Measurements from ENCODE around the gene FITM1.

FITM1 gene

DNA sequence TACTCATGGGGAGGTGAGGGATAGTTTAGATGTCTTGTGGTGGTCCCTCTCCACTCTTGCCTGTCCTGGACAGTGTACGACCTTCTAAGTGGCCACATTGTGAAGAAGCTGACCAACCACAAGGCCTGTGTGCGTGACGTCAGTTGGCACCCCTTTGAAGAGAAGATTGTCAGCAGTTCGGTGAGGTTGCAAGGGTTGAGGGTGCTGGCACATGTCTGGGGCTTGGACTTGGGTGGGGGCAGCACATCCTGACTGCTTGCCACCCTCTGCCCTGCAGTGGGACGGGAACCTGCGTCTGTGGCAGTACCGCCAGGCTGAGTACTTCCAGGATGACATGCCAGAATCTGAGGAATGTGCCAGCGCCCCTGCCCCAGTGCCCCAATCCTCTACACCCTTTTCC, 7.6 kb upstream of the FITM1 start:
- FAIRE-seq = no peak

DNA sequence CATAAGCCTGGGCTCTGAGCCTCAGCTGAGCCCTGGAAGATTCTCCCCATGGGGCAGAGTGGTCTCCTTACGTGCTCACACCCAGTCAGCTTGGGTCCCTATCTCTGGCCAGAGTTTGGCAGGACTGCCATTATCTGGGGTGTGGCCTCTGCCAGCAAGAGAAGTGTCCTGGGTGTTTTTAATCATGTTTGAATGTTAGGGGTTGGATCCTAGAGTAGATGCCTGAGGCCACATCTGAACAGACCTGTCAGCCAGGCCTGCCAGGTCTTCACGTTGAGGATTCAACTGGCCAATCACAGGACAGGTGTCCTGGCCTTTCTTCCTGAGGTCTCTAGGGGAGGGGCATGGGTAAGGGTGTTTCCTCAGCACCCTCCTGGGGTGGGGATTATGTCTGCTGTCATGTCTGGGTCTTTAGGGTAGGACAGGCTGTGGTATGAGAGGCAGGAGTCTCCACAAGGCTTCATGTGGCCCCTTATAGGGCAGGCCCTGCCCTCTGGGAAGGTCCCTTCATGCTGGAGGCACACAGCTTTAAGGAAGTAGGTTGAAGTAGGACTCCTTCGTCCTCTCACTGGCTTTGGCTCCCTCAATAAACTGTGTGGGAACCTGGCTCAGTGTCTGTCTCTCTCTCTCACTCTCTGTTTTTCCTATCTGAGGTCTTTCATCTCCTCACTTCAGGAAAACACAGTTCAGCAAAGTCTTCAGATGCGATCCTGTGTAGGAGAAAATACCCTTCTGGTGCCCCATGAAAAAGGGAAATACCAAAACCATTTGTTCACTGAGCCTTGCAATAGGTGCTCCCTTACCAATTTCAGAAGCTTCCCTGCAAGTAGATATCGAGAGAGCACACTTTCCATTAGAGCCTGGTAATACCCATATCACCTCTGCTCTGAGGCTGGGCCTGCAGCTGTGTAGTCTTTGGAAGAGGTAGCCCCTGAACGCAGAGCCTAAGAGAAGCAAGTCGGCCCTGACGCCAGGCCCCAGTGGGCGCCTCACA, 6.7 kb upstream of the FITM1 start:
- FAIRE-seq = no peak

DNA sequence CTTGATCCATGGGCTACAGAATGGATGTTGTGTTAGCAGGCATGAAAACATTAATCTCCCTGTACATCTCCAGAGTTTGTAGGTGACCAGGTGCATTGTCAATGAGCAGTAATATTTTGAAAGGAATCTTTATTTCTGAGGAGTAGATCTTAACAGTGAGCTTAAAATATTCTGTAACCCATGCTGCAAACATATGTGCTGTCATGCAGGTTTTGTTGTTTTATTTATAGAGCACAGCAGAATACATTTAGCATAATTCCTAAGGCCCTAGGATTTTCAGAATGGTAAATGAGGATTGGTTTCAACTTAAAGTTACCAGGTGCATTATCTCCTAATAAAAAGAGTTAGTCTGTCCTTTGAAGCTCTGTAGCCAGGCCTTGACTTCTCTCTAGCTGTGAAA, 3.5 kb upstream of the FITM1 start:
- no peak for FAIRE-seq

DNA sequence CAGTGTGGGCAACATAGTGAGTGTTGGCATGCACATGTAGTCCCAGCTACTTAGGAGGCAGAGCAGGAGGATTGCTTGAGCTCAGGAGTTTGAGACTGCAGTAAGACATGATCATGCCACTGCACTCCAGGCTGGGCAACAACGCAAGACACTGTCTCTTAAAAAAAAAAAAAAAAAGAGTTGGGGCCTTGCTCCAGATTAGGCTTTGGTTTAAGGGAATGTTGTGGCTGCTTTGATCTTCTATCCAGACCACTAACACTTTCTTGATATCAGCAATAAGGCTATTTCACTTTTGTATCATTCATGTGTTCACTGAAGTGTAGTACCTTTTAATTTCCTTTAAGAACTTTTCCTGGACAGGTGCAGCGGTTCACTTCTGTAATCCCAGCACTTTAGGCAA, 2.8 kb upstream of the FITM1 start:
- no peak for FAIRE-seq

DNA sequence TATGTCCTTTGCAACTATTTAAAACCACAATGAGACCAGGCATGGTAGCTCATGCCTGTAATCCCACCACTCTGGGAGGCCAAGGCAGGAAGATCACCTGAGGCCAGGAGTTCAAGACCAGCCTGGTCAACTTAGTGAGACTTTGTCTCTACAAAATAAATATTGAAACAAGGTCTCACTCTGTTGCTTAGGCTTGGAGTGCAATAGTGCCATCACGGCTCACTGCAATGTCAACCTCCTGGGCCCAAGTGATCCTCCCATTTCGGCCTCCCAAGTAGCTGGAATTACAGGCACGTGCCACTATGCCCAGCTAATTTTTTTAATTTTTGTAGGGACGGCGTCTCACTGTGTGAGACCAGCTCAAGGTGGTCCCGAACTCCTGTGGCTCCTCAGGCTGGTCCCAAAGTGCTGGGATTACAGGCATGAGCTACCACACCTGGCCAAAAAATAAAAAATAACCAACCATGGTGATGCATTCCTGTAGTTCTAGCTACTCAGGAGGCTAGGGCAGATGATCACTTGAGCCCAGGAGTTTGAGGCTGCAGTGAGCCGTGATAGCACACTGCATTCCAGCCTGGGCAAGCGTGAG, 955 bp upstream of the FITM1 start:
- no peak for FAIRE-seq

DNA sequence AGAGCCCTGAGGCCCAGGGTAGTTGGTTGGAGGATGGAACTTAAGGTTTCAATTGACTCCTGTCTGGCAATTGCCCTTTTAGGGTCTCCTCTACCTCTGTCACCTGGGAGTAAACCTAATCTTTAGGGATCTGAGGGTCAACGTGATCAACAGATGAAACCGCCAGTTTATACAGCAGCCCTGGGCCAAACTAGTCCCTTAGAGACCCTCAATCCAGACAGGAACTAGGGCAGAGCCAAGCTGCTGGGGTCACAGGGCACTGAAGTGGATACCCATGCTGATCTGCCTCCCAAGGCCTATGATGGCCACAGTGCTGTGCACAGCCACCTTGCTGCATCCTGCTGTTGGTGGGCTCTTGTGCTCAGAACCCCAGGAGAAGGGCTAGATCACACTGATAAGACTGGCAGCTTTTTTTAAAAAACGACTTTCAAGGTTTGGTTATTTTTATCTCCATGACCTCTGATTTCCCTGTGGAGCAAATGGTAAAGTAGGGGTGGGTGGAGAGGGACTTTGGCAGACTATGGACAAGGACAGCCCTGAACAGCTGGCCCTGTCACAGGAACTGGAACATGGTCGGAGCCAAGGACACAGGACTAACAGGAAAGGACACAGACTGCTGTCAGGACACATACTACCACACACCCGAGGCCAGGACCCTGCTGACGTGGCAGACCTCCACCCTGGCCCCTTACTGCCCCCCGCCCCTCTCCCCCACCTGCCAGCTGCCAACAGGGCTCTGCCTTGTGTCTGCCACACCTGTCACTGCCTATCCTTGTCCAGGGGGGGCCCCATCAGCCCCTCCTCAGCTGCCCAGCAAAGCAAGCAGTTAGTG, 474 bp downstream of the FITM1 start:
- no peak for FAIRE-seq

DNA sequence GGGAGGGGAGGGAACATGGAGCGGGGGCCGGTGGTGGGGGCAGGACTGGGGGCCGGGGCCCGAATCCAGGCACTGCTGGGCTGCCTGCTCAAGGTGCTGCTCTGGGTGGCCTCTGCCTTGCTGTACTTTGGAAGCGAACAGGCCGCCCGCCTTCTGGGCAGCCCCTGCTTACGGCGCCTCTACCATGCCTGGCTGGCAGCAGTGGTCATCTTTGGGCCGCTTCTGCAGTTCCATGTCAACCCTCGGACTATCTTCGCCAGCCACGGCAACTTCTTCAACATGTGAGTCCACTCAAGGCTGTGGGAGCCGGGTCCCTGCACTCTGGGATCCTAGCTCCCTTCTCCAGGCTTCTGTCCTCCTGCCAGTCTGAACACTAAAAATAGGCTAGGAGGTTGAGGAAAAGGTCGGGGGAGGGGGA, 1.1 kb downstream of the FITM1 start:
- no peak for FAIRE-seq

DNA sequence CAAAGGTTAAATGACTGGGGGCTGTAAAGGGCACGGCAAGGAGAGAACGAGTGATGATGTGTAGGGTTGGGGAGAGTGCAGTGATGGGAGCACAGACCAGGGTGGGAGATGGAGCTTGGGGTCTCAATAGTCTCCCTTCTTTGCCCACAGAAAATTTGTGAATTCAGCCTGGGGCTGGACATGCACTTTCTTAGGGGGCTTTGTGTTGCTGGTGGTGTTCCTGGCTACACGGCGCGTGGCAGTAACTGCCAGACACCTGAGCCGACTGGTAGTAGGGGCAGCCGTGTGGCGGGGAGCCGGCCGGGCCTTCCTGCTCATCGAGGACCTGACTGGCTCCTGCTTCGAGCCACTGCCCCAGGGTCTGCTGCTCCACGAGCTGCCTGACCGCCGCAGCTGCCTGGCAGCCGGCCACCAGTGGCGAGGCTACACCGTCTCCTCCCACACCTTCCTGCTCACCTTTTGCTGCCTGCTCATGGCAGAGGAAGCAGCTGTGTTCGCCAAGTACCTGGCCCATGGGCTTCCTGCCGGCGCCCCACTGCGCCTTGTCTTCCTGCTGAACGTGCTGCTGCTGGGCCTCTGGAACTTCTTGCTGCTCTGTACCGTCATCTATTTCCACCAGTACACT, 1.7 kb downstream of the FITM1 start:
- no peak for FAIRE-seq

DNA sequence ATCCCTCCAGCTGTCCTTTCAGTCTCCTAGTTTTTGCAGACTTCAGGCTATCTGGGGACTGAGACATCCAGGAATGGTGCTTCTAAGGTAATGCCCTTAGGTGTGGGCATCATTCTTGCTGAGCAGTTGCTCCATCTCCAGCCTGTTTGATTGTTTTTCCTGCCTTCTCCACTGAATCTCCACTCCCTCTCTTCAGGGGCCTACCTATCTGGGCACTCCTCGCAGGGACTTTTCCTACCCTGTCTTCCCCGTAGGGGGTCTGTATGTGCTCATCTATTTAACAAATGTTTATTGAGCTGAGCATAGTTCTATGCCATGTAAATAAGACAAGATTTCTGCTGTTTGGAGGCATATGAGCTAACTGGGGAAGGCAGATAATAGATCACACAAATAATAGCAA, 2.5 kb downstream of the FITM1 start:
- no peak for FAIRE-seq

DNA sequence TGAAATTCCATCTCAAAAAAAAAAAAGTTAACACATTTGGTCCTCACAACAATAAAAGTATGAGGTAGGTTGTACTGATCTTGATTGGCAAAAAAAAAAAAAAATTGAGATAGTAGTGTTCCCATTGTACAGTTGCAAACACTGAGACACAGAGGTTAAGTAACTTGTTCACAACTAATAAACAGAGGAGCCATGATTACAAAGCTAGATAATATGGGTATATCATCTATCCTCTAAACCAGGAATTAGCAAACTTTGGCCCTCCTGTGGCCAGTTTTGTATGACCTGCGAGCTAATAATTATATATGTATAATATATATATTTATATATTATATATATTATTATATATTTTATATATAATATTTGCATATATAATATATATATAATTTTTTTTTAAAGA, 3.3 kb downstream of the FITM1 start:
- no peak for FAIRE-seq

DNA sequence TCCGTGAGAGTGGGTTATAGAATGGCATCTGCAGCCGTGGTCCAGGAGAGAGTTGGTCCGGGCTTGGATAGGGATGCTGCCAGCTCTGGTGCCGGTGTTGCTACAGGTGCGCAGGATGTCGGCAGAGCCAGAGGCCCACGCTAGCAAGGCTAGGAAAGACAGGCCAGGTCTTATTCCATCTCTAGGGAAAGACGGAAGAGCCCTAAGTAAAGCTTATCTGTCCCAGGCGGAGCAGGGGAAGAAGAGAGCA, 5.0 kb downstream of the FITM1 start:
- no peak for FAIRE-seq

DNA sequence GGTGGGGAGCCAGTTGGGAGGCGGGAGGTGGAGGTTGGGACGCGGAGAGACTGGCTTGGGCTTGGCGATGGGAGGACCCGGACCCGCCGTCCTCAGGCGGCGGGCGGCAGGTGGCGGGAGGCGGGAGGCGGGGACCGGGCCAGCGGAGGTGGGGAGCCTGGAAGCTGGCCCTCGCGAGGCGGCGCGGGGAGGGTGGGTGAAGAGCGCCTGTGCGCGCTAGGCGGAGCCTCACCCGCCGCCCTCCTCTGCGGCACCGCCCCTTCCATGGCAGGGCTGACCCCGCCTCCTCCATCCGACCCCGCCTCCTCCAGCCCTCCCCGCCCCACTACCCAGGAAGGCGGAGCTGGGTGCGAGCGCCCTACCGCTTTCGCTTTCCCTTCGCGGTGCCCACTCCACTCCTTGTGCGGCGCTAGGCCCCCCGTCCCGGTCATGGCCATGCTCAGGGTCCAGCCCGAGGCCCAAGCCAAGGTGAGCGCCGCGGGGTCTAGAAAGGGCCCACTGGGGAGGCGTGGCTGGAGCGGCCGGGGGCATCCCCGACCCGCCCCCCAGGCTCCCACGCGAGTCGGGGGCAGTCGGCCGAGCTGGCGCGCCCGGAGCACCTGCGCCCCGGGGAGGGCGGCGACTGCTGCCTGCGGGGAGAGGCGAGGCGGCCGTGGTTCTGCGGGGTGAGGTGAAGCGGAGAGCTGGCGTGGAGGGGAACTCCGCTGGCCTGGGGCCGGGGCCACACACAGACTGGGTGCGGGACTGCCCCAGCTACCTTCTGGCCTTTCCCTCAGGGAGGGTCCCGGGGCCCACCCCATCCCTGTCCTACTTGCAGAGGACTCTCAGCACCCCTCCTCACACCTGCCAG, 5.6 kb downstream of the FITM1 start, which contains the start of gene PSME1:
PSME1 (plus strand) TSS at position 361 of the 850 bp plus-strand sequence; CDS start at position 430, 69 bp downstream.
- FAIRE-seq = no peak

DNA sequence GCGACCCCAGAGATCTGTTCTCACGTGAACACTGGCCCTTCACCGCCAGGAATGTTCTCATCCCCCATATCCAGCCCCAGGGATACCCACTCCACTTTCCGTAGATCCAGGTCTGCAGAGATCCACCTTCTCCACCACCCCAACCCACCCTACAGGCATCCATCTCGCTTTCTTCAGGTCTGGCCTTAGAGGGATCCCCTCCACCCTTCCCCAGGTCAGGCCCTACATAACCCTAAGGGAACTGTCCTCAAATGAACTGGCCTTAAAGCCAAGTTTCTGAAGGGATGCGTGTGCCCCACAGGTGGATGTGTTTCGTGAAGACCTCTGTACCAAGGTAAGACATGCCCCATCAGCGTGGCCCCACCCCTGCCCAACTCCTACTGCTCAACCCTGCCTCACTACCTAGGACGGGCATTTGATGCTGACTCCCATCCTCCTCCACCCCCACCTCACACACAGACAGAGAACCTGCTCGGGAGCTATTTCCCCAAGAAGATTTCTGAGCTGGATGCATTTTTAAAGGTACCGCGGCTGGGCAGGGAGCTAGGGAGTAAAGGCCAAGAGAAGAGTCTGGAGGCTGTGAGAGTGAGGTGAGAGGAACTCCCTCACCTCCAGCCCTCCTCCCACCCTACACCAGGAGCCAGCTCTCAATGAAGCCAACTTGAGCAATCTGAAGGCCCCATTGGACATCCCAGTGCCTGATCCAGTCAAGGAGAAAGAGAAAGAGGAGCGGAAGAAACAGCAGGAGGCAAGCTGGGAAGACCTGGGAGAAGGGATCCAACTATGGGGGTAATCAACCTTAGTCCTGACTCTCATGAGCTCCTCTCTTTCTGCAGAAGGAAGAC, 6.4 kb downstream of the FITM1 start:
- no peak for FAIRE-seq

DNA sequence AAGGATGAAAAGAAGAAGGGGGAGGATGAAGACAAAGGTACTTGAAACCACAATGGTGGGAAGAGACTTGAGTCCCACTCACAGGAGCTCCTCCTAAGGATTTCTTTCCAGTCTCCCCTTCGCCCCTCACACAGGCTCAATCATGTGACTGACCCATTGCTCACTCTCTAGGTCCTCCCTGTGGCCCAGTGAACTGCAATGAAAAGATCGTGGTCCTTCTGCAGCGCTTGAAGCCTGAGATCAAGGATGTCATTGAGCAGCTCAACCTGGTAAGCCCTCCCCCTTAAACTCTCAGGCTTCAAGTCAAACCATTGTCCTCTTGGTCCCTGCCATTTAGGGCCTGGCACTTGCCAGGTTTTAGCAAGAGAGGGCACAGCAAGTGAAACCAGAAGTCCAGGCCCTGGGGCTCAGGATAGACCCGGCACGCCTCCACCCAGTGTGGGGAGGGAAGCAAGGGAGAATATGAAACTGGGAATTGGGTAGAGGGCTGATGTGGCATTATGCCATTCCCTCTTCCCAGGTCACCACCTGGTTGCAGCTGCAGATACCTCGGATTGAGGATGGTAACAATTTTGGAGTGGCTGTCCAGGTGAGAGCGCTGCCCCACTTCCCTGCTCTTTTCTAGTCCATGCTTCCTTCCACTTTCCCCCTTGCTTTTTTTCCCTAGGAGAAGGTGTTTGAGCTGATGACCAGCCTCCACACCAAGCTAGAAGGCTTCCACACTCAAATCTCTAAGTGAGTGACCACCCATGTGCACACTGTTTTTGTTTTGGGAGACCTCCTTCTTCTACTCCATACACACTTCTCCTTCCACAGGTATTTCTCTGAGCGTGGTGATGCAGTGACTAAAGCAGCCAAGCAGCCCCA, 7.3 kb downstream of the FITM1 start:
- no peak for FAIRE-seq

DNA sequence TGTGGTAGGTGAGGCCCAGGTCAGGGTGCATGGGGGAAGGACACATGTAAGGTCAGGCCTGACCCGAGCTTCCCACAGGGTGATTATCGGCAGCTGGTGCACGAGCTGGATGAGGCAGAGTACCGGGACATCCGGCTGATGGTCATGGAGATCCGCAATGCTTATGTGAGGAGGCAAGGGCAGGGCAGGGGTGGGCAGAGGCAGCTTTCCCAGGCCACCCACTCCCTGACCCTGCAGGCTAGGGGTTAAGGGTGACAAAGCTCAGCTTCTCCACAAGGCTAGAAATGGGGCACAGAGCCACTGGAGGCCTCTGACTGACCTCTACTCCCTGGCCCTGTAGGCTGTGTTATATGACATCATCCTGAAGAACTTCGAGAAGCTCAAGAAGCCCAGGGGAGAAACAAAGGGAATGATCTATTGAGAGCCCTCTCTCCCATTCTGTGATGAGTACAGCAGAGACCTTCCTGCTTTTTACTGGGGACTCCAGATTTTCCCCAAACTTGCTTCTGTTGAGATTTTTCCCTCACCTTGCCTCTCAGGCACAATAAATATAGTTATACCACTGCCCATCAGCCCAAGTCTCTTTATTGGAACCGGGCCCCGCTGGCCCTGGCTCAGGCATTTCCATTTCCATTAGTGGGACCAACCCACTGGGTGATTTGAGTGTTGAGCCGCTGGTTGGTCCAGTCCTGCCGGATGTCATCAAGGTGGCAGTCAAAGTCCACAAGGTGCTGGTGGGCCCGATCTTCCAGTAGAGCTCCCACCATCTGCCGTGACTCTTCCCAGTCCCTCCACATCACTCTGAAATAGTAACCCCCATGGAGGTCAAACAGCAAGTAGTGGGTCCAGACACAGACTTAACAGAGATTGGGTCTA, 8.2 kb downstream of the FITM1 start:
- FAIRE-seq = no peak

DNA sequence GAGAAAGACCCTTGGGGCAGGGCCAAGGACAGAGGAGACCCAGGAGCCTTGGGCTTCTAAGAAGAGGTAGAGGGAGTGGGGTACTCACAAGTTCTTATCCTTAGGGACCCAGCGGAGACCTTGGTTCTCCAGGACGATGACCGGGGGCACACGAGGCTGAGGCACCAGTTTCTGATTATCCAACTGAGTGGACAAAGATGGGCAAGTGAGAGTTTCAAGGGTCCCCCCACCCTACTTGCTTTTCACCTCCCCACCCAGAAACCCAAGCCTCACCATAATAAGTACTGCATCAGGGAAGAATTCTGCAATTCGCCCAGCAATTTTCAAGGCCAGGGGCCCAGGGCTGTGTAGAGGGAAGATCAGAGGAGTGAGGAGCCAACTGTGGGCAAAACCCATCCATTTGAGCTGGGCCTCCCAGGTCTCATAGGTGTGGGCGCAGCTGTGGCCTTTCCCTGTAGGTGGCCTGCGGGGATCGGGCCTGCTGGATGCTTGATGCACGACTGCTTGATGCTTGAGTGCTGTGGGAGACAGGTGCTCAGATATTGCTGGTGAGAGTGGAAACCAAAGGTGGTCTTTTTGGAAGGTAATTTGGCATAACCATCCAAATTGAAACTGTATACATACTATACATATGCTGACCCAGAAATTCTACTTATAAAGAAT, 8.9 kb downstream of the FITM1 start:
- no peak for FAIRE-seq

DNA sequence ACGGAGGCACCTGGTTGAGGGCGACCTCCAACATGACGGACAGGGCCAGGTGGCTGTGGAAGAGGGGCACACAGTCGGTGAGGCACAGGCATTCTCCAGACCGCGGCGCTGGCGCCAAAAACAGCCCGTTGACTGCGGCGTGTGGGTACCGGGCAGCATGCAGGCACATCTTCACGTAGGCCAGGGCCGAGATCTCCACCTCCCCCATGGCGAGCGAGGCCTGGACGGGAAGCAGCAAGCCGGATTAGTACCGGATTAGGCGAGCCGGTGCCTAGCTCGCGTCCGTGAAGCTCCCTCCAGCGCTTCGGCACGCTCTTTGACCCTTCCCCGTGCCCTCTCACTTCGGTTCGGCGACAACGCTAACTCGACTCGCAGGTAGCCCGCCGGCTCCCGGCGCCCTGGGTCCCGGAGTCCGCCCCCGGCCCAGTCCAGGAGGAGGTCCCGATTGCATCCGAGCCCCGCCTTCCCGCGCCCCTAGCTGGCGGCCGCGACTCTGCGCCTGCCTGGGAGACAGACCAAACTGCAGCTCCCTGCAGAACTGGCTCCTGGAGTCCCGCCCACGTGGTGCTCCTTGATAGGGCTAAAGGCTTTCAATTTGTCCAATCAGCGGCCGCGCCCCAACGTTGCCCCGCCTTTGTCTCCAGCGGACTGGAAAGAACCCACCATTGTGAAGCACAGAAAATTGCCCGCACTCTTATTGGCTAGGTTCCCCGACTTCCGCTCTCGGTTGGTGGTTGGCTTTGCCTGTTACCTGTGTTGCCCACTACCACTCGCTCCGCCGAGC, 10.8 kb downstream of the FITM1 start, which contains the start of gene EMC9:
EMC9 (minus strand) TSS at position 495 of the 784 bp plus-strand sequence; CDS start at position 208, 287 bp downstream.
- FAIRE-seq = peak; percentile 70

DNA sequence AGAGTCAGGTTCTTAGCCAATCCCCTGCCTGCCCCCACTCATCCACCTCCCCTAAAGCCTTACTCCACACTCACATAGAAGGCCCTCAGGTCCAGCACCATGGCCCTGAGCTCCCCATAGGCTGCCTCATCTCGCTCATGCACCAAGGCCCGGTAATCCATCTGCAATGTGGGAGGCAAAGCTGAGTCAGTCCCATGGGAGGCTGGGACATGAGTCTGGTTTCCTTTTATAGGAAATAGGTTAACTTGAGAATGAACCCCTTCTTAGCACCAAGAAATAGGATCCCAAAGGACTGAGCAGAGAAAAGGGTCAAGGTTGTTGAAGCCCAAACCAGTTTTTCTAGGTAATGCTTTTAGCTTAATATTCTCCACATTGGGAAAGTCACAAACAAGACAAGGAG, 13.1 kb downstream of the FITM1 start:
- FAIRE-seq = no peak

All from TTC549 (cell line).